Measurements from ENCODE around the gene SYNDIG1.

SYNDIG1 gene

DNA sequence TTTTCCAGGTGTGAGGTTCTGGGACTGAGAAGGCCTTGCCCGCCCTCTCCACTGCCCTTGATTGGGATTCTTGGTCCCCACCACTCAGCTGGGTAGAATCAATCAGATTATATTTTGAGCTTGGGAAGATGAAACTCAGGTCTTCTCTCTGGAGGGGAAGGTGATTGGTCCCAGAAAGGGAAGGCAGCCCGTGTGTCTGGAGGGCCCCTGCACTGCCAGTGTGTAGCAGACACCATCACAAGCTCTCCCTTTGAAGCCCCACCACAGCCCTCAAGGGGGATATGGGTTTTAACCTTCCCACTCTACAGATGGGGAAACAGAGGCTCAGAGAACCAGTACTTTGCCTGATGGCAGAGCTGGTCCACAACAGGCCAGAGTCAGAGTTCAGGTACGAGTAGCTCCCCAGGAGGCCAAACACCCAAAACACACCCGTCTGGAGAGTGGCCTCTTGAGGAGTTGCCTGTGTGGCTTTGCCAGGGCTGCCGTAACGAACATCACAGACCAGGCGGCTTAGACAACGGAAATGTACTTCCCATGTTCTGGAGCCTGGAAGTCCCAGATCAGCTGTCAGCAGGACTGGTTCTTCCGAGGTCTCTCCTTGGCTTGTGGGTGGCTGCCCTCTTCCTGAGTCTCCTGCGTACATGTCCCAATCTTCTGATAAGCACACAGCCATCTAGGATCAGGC, 205.6 kb downstream of the SYNDIG1 start:
- DNase-seq (ENCODE audit: low spot score): no peak

DNA sequence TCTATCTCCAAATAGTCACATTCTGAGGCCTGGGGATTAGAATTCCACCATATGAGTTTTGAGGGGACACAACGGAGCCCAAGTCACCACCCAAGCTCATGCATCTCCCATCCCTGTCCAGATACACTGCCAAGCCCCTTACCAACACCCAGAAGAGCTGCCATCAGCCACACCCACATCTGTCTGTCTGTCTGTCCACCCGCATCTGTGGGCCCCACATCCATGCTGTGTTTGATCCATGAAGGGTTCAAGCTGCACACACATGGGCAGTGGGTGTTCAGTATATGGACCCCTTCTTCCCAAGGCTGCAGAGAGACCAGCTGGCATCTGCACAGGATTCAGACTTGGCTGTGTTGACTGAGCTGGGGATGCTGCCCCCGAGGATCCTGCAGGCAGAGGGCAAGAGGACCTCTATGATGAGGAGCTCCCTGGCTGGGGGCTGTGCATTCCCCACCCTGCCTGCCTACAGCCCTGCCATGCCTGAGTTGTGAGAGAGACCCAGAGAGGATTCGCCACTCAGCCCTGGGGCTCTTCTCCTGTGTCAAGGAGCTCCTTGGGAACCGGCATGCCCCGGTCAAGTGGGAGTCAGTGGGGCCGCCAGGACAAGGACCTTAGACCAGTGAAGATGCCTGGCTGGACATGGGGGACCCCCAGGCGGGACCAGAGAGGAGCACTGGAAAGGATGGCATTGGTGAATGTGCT, 206.4 kb downstream of the SYNDIG1 start:
- DNase-seq (ENCODE audit: low spot score): no peak

DNA sequence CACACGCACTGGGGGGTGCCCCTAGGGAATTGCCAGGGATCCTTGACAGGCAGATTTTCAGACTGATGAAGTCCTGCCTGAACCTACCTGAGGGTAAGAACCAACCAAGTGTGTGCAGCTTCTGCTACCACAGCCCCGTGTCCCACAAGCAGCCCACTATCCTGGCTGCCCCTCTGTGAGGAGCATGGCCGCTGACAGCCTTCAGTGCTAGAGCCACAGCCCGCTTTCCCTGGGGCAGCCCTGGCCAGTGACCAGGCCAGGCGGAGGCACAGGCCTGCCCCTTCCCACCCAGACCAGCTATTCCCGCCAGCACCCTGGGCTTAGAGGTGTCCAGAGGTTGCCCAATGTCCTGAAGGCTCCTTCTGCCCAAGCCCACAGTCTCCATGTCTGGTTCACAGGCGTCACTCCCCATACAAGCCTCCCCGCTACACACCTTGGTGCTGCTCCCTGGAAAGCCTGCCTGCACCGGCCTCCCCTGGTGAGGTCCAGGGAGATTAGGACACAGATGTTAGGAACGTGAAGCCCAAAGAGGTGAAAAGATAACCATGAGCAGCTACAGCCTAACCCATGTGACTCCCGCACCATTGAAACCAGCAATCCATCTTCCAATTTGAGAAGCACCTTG, 207.0 kb downstream of the SYNDIG1 start:
- DNase-seq (ENCODE audit: low spot score): no peak

DNA sequence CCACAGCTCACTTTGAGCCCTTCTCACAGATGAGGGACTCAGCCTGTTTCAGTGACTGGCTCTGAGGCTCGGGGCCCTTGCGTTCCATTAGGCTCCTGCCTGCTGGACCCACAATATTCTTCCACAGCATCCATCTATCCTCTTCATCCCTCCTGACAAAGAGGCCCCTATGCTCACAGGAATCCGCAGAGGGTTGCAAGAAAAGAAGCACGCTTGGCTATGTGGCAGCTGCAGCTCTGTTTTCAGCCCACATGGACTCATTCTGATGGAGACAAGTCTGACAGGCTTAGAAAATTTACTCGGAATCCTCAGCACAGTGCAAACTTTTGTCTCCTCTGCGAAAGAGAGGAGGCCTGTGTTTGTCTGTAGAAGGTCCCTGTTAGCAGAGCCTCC, 207.5 kb downstream of the SYNDIG1 start:
- no peak for DNase-seq (ENCODE audit: low spot score)

DNA sequence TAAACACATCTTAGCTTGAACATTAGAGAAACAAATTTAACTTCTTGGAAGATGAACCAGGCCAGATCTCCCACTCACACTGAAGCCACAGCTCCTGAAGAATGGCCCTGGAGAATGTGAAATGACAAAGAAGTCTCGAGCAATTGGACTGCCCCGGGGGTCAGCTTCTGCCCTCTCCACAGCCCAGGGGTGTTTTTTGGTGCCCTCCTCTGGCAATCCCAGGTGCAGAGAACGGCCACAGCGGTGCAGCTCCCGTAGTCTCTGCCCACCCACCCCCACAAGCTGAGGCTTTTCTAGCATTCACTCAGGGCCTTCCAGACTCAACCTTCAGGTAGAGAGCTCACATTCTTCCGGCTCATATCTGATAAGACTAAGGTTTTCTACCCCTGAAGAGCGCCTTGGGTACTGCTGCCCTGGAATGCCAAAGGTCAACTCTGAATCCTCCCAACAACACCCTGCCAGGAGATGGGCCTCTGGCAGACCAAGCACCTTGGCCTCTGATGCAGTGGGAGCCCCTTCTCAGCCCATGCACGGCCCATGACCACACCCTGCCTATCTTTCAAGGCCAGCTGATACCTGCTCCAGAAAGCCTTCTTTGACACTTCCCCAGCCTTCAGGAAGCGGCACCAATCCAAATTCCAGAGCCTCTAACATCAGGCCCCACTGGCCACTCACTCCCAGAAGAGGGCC, 208.3 kb downstream of the SYNDIG1 start:
- no peak for DNase-seq (ENCODE audit: low spot score)

DNA sequence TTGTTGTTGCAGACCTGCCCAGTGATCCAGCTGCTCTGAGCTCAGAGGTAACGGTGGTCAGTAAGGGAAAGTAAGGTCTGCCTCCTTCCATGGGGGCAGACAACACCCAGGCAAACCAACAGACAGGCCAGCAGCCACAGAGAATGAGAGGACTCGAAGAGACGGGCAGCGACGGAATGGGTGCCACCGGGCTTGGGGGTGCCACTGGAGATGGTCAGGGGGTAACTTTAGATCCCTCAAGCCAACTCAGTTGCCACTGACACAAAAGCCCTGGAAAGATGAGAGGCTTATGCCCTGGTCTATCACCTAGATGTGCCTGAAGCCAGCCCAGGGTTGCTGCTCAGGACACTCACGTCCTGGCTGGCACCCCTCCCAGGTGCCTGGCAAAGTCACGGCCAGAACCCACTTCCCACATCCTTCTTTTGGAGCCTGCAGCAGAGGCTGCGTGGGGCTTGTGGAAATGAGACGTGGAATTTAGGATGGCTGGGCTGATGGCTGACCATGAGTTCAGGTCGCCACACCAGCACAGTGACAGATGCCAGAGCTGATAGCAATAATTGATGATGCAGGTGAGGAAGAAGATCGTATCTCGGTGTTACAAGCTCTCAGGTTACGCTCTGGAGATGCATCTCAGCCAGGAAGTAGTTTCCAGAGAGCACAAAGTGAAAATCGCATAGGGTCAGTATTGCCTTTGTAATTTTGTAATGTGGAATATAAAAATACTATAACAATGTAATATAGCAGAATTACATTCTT, 209.1 kb downstream of the SYNDIG1 start:
- no peak for DNase-seq (ENCODE audit: low spot score)

DNA sequence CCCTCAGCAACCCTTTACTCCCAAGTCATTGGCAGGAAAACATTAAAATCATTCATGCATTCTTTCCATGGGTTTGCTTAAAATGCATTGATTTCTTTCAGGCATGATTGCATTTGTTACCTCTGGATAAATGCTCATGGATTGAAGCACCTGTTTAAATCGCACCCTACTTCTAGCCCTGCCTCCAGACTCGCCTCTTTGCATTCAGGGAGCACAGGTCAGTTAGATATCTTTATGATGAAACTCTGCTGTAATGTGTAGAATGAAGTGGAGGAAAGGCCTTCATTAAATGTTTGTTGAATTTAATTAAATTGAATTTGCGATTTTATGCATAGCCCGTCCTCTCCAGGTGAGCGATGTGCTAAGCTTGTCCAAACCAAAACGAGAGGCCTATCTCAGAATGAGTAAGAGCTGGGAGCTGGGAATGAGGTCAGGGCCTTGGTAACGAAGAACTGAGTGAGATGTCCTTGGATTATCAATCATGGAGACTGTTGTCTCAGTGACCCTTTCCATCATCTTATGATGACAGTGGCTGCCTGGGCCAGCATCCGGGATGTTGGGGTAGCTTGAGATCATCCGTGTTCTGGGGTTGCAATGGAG, 210.1 kb downstream of the SYNDIG1 start:
- no peak for DNase-seq (ENCODE audit: low spot score)

DNA sequence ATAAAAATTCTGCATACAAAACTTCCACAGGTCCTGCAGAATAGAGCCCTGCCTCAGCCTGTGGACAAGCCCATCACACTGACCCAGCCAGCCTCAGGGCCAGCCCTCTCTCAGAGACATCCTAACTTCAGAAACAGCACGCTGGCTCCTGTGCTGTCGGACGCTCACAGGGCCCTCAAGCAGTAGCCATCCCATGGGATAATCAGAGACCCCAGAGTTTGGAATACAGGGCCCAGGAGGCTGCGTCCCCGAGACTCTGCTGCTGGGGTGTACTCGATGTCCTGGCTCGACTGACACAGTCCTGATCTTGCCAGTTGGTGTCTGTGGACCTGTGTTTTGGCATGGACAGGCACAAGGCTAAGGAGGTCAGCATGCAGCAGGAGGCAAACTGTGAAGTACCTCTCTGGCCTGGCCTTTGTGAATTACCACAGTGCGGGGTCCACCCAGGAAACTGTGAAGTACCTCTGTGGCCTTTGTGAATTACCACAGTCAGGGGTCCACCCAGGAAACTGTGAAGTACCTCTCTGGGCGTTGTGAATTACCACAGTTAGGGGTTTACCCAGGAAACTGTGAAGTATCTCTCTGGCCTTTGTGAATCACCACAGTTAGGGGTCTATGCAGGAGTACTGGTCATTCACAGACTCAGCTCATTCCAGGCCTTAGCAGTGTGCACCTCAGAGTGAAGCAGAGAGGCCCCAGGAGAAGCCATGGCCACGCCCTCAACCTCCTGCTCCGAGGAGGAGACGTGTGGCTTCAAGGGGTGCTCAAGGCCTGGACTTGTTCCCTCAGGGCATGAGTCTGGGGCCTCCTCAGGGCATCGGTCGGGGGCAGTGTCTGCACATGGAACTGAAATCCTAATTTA, 212.4 kb downstream of the SYNDIG1 start:
- no peak for DNase-seq (ENCODE audit: low spot score)

DNA sequence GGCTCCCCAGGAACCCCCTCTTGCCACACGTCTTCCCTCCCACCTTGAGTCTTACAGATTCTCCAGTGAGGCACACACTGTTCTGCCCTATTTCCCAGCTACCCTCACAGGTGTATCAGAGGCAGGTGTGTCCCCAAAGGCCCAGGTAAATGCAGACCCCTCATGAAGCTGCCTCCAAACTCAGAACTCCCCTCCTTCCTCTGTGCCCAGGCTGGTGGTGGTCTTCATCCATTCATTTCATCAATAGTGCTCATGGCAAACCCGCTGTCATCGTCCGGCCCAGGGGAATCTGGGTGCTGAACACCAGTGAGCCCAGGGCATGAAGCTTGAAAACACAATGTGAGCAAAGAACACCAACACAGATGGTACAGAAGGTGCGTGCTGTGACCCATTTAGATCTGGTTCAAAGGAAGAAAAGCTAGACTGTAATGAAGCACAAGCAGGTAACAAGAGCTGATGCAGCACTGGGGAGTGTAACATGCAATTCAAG, 213.1 kb downstream of the SYNDIG1 start:
- DNase-seq (ENCODE audit: low spot score): no peak

DNA sequence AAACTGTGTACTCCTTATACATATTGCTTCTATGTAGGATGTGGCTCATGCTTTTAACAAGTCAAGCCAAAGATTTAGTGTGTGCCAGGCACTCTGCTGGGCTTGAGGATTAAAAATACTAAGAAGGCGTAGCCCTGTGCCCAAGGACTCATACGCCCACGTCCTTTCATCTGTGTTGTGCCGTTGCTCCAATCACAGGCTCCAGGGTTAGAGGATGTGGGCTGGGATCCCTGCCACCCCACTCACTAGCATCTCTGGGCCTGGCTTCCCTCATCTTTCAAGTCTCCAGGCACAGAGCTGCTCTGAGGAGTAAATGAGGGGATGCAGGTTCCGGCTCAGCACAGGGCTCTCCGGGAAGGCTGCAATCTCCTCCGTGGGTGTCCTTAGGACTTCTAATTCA, 214.2 kb downstream of the SYNDIG1 start:
- DNase-seq (ENCODE audit: low spot score): no peak

DNA sequence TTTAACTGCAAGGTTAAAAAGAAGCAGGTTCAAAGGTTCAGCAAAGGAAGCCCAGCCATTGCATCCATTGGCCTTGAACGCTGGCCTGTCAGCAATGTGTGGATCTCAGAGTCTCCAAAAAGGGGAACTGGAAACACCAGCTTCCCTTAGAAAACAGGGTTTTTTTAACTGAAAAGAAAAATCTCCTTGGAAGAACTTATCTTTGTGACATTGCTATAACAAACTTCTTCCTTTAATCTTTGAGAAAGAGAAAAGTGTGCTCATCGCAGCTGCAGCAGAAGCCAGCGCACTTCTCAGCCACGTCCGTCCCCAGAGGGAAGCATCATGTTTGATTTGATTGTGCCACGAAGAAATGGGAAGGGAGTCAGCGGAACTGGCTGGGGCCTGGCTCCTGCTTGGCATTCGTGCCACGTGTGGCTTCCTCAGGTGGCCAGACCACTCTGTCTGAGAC, 215.0 kb downstream of the SYNDIG1 start:
- DNase-seq (ENCODE audit: low spot score): no peak

DNA sequence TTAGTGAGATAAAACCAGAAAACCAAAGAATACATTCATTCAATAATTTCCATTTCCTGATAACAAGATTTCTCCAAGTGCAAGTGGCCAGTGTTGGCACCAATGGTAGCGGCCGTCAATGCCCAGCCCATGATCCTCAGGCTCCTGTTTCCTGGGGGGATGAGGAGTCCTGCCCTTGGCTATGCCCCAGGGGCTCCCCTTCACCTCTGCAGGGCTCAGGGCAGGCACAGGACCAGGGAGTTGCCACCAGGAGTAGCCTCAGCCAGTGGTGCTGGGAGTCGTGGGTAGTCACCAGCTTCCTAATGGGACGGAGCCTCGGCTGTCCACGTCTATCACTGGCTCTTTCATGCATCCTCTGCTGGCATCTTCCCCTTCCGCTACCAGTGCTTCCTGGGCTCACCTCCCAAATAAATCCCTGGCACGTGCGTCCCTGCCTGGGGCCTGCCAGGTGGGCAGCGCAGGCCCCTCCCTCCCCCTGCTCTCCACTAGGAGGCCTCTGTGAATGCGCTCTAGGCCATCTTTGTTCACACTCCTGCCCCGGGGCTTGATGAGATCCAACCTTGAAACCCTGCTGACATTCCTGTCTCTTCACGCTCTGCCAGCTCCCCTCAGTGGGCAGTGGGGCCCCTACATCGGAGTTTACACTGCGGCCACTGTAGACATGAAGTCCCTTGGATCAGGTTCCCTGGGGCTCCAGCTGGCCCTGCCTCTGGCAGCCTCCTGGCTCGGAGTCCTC, 215.7 kb downstream of the SYNDIG1 start:
- no peak for DNase-seq (ENCODE audit: low spot score)

DNA sequence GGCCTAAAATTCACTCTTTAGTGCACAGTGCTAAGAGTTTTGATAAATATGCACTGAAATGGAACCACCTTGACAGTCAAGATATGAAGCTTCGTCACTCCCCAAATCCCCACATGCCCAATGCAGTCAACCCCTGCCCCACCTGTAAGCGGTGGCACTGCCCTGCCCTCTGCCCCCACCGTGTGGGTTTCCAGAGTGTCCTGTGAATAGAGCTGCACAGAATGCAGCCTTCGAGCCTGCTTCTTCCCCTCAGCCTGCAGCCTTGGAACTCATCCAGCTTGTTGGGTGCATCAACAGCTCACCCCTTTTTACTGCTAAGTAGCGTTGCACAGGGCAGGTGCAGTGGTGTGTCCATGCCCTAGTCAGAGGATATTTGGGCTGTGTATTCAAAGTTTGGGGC, 216.3 kb downstream of the SYNDIG1 start:
- no peak for DNase-seq (ENCODE audit: low spot score)

DNA sequence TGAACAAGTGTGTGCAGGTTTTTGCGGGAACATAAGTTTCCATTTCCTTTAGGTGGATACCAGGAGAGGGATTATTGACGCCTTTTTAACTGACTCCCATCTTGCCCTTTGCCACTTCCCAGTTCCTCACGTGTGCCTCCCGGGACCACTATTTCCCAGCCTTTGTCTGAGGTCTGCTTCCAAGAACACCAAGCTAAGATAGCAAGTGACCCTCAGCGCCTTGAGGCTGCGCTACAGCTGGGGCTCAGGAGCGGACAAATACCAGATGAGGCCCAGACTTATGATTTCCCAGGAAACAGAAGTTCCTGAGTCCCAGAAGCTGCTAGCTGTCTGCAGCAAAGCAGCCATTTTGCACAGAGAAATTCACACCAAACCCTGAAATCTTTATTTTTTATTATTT, 216.7 kb downstream of the SYNDIG1 start:
- DNase-seq (ENCODE audit: low spot score): no peak

DNA sequence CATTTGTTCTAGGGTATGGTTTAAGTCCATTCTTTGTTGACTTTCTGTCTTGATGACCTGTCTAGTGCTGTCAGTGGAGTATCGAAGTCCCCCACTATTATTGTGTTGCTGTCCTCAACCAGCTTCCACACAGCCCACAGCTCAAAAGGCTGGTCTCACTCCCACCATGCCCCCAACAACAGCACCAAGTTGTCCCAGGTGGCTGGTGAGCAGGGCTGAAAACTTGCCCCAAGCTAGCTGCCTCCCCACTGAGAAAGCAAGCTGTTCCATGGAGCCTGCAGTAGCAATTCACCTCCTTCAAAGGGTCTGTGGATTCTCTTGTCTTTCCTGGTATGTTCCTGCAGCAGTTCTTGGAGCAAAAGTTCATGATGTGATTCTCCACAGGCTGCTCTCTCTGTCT, 221.0 kb downstream of the SYNDIG1 start:
- DNase-seq (ENCODE audit: low spot score): no peak

DNA sequence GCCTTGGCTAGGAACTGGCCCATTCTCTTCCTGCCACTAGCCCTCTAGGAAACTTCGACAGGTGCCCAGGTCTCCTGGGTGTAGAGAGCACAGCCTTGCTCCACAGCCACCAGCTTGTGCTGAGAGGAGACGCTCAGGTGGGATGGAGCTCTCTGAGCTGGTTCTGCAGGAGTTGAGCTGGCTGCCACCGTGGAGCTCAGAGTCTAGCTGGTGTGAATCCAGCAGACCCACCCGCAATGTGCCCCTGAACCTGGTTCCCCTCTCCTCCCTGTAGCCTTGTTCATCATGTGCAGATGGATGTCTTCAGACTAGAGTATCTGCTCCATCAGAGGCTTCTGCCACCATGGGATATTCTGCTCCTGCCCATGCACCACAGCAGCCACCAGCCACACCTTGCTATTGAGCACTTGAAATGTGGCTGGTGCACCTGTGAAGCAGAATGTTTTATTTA, 222.5 kb downstream of the SYNDIG1 start:
- DNase-seq (ENCODE audit: low spot score): no peak

DNA sequence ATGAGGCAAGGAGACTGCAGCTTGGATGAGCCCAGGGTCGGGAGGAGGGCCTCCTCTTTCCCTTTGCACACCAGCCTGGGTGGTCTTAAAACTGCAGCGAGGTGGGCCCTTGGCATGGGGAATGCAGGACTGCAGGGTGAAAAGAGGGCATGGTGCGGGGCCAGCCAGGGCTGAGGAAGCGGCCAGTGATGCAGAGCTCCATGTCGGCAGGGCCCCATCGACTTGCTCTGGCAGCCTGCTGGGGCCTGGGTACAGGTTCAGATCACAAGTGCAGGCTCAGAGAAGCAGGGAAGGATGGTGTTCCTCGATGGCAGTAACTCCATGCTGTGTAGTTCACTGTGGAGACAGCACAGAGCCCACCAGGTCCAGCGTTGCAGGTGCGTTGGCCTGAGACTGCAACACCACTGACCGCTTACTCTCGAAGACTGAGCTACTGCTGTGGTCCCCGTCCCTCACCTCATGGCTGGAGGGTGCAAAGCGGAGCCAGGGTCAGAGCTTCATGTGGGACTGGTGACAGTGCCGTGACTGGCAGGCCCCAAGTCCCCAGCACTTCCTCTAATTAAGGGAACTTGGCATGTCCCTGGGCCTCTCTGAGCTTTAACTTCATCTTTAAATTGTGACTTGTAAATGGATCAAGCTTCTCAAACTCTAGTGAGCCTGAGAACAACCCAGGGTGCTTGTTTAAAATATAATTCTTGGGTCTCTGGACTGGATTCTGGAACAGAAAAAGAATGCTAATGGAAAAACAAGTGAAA, 223.2 kb downstream of the SYNDIG1 start:
- no peak for DNase-seq (ENCODE audit: low spot score)

DNA sequence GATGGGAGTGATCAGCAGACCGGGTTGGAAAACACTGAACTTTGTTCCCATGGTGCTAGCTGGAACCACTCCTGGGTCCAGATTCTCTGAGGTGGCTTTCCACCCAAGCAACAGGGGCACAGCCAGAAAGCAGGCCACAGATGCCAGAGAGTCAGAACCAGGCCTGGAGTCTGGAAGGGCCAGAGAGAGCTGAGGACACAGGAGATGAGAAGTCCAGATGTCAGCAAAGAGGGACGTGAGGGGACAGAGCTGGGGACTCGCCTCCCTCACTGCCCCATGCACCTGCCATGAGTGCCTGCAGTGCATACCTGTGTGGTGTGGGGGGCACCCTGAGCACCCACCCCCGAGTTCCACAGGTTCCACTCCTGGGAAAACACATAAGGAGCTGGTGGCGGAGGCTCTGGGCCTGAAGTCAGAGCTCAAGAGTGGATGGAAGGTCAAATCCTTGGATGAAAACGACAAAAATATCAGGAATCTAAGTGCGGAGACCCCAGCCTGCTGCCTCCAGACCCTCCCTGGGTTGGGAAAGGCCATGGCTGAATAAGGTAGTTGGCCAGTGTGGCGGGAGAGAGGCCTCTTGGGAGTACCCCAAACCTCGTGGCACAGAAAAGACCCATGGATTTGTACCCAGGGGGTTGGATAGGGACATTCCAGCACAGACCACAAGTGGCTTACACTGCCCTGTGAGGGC, 224.2 kb downstream of the SYNDIG1 start:
- DNase-seq (ENCODE audit: low spot score): no peak
